MM.1S (cell line): ENCODE data around the gene STRN.
"Not testable (repeated sequence)": the region's sequence is repeated elsewhere in the genome, so short reads cannot be mapped to it uniquely, and the experiment has no call there.

Experiments
- DNase-seq: peaks from one replicate; pipeline ENCODE4 v3.0.0-alpha.2; 2015
- H2AFZ ChIP-seq: fragments of 300-600 bp; sonication (generic); 2 replicates; pipeline ENCODE4 v1.6.0; 2016; ENCODE audit warnings: antibody characterized with exemption, low read length
- H3F3A ChIP-seq: fragments of 300-600 bp; sonication (generic); 2 replicates; pipeline ENCODE4 v1.6.1; 2016; ENCODE audit warnings: mild to moderate bottlenecking, antibody characterized with exemption, low read length, moderate library complexity, mixed read lengths; ENCODE audit not compliant: insufficient read depth
- H3K27ac ChIP-seq: fragments of 300-600 bp; sonication (generic); 2 replicates; pipeline ENCODE4 v1.5.1; 2016; ENCODE audit warnings: mild to moderate bottlenecking, low read length
- H3K27me3 ChIP-seq: fragments of 300-600 bp; sonication (generic); replicated peaks from 2 replicates; pipeline ENCODE4 v1.6.0; 2016; ENCODE audit warnings: low read length; ENCODE audit not compliant: insufficient read depth
- H3K36me3 ChIP-seq: fragments of 300-600 bp; sonication (generic); replicated peaks from 2 replicates; pipeline ENCODE4 v1.6.1; 2016; ENCODE audit warnings: mild to moderate bottlenecking, low read length, mixed read lengths; ENCODE audit not compliant: insufficient read depth
- H3K4me1 ChIP-seq: fragments of 300-600 bp; sonication (generic); 2 replicates; pipeline ENCODE4 v1.6.1; 2016; ENCODE audit warnings: low read length, mixed read lengths
- H3K4me2 ChIP-seq: fragments of 300-600 bp; sonication (generic); 2 replicates; pipeline ENCODE4 v1.6.0; 2016; ENCODE audit warnings: low read depth, low read length
- H3K4me3 ChIP-seq: fragments of 300-600 bp; sonication (generic); 2 replicates; pipeline ENCODE4 v1.5.1; 2016; ENCODE audit warnings: low read length, mixed read lengths
- H3K79me2 ChIP-seq: fragments of 300-600 bp; sonication (generic); 2 replicates; pipeline ENCODE4 v1.6.1; 2016; ENCODE audit warnings: mixed run types, low read length, mixed read lengths
- H3K9ac ChIP-seq: fragments of 300-600 bp; sonication (generic); 2 replicates; pipeline ENCODE4 v1.6.1; 2016; ENCODE audit warnings: low read length, mixed read lengths
- H3K9me2 ChIP-seq: fragments of 300-600 bp; sonication (generic); replicated peaks from 2 replicates; pipeline ENCODE4 v1.6.1; 2016; ENCODE audit warnings: mild to moderate bottlenecking, low read length, mixed read lengths; ENCODE audit not compliant: insufficient read depth
- H3K9me3 ChIP-seq: fragments of 300-600 bp; sonication (generic); replicated peaks from 2 replicates; pipeline ENCODE4 v1.6.1; 2016; ENCODE audit warnings: mild to moderate bottlenecking, low read length, mixed read lengths; ENCODE audit not compliant: insufficient read depth
- H4K20me1 ChIP-seq: fragments of 300-600 bp; sonication (generic); 2 replicates; pipeline ENCODE4 v1.6.1; 2016; ENCODE audit warnings: mild to moderate bottlenecking, low read length, moderate library complexity, mixed read lengths; ENCODE audit not compliant: insufficient read depth
- EZH2 ChIP-seq: fragments of 300-600 bp; sonication (generic); optimal IDR thresholded peaks from 2 replicates; pipeline ENCODE3; 2017; ENCODE audit warnings: low read depth, mild to moderate bottlenecking, antibody characterized with exemption, low read length, mixed read lengths
- EZH2phosphoT487 ChIP-seq: fragments of 300-600 bp; sonication (generic); IDR thresholded peaks from 2 replicates; pipeline ENCODE4 v1.6.1; 2018; ENCODE audit warnings: antibody characterized with exemption, low read length
- TF ChIP-seq, protein P1 (sequence below): fragments of 300-600 bp; sonication (generic); IDR thresholded peaks from 2 replicates; pipeline ENCODE4 v1.5.1; 2016; ENCODE audit warnings: antibody characterized with exemption, low read length, mixed read lengths

Gene STRN

DNA sequence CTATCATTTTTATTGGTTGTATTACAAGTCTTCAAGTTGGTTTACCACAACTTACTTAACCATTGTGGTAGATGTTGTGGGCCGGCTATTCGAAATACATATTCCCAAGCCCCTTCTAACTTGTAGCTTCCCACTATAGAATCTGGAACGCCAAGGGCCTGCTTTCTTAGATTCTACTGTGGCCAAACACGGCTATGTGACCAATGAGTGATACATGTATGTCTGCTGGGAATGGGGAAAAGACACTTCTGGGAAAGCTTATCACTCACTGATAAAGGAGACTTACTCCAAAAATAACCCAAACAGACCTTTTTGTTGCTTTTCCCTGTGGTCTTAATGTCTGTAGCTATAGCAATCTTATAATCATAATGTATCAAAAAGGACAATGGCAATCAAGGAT lies 24.5 kb downstream of the STRN start:
- Histone ChIP-seq H3K27me3 (no peaks in the 10 kb centered on the region), H3K9me2 (no peaks in the 10 kb centered on the region), H2AFZ (no peak overlapping the region), H3K36me3 (no peaks in the 10 kb centered on the region), H3K79me2 (peaks cover 5% of the 10 kb centered on the region; the same call in 1 of the 2 replicates), H3K9me3 (no peaks in the 10 kb centered on the region), H3K4me3 (no peak overlapping the region), H3K27ac (no peak overlapping the region), H3K4me1 (no peaks in the 10 kb centered on the region), H4K20me1 (no peaks in the 10 kb centered on the region), H3K9ac (no peak overlapping the region), H3K4me2 (no peak overlapping the region), H3F3A (no peaks in the 10 kb centered on the region)
- TF ChIP-seq EZH2phosphoT487 (no peak), EZH2 (no peak)
- TF ChIP-seq, protein P1, sequence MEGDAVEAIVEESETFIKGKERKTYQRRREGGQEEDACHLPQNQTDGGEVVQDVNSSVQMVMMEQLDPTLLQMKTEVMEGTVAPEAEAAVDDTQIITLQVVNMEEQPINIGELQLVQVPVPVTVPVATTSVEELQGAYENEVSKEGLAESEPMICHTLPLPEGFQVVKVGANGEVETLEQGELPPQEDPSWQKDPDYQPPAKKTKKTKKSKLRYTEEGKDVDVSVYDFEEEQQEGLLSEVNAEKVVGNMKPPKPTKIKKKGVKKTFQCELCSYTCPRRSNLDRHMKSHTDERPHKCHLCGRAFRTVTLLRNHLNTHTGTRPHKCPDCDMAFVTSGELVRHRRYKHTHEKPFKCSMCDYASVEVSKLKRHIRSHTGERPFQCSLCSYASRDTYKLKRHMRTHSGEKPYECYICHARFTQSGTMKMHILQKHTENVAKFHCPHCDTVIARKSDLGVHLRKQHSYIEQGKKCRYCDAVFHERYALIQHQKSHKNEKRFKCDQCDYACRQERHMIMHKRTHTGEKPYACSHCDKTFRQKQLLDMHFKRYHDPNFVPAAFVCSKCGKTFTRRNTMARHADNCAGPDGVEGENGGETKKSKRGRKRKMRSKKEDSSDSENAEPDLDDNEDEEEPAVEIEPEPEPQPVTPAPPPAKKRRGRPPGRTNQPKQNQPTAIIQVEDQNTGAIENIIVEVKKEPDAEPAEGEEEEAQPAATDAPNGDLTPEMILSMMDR = no peak
- DNase-seq = no peak

GRCh38 chr2:36936526-36936925 lies 29.8 kb downstream of the STRN start:
- not testable (repeated sequence) for H4K20me1 ChIP-seq, H2AFZ ChIP-seq, H3K4me2 ChIP-seq, H3K36me3 ChIP-seq, DNase-seq, H3K9ac ChIP-seq, H3K27ac ChIP-seq, H3K4me3 ChIP-seq, H3F3A ChIP-seq, H3K9me2 ChIP-seq, H3K9me3 ChIP-seq, H3K4me1 ChIP-seq, H3K27me3 ChIP-seq, H3K79me2 ChIP-seq

- H3K9me2 ChIP-seq, H3K27ac ChIP-seq, H3K79me2 ChIP-seq, H3K36me3 ChIP-seq, H3K4me1 ChIP-seq, DNase-seq, H3K27me3 ChIP-seq, H4K20me1 ChIP-seq, H3F3A ChIP-seq, H3K9me3 ChIP-seq, H3K4me3 ChIP-seq, H3K9ac ChIP-seq, H2AFZ ChIP-seq, H3K4me2 ChIP-seq: not testable (repeated sequence)
Observed at GRCh38 chr2:36931688-36932087, 34.6 kb downstream of the STRN start.

DNA sequence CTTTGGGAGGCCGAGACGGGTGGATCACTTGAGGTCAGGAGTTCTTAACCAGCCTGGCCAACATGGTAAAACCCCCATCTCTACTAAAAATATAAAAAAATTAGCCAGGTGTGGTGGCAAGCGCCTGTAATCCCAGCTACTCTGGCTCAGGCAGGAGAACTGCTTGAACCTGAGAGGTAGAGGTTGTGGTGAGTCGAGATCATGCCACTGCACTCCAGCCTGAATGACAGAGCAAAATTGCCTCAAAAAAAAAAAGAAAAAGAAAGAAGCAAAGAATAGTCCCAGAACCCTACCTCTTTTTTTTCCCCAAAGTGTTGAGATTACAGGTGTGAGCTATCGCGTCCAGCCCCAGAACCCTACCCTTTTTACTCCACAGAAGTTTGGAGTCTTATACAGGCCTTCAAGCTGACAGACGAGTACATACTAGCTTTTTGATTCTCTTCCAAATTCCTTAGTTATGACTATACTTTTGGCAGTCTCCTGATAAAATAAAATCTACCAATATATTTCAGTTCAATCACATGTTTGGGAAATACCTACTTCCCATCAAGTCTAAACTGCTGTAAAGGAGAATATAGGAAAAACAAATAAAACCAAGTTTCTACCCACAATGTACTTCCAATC lies 35.4 kb downstream of the STRN start:
- not testable (repeated sequence) for H3K79me2 ChIP-seq, H3K9me3 ChIP-seq, H3K9ac ChIP-seq, H3K9me2 ChIP-seq, H4K20me1 ChIP-seq, DNase-seq, H3K27me3 ChIP-seq, H3F3A ChIP-seq, H3K27ac ChIP-seq, H3K4me3 ChIP-seq, H3K4me1 ChIP-seq, H3K4me2 ChIP-seq, H2AFZ ChIP-seq, H3K36me3 ChIP-seq

DNA sequence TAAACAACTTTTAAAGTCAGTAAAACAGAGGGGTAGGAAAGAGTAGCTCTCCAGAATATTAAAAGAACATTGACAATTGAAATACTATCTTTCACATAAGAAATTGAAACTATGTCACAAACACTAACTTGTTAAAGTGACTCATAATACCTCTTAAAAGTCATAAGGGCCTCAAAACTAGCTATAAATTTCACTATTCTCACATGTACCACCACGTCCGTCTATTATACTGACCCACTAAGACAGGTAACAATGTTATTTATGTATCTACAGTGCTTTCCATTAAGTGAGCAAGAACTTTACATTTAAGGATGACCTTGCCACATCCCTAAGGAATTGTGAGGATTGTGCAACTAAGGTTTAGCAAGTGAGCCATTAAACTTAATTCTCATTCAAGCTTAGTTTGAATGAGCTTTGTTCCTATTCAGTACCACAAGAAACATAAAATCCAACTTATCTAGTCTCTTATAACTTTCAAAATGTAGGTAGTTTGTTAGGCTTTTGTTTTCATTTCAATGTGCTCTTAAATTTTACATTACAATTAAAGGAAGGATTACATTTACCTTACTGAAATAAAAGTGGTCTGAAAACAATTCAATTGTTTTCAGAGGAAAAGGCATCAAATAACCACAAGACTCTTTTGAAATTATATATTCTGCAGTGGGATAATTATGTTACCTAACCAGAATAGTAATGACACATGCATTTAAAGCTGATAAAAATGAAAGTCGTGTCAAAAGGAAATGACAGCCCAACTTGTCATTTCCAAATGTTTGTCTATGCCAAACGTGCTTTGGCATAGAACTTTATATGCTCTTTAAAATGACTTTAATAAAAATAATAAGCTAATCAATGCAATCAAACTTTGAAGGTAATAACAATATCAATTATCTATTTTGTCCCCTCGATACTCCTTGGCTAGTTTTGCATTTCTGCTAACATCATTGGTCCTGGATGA lies 39.9 kb downstream of the STRN start:
- not testable (repeated sequence) for H3K27ac ChIP-seq, H3K9me3 ChIP-seq, H3F3A ChIP-seq, H3K4me2 ChIP-seq, H3K9me2 ChIP-seq, H3K9ac ChIP-seq, H4K20me1 ChIP-seq, H3K27me3 ChIP-seq, H2AFZ ChIP-seq, H3K4me3 ChIP-seq, H3K79me2 ChIP-seq, DNase-seq, H3K36me3 ChIP-seq, H3K4me1 ChIP-seq

DNA sequence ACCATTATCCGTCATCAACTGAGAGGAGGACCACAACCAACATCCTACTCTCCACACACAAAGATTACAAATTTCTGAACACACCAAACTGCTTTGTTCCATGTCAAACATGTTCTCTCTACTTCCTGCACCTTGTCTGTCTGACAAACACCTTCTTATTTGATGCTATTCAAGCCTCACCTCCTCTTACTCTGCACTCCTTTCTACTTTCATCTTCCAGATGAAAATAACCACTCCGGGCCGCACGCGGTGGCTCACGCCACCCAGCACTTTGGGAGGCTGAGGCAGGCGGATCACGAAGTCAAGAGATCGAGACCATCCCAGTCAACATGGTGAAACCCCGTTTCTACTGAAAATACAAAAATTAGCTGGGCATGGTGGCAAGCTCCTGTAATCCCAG lies 43.7 kb downstream of the STRN start:
- not testable (repeated sequence) for H3K27ac ChIP-seq, H3K27me3 ChIP-seq, H3K9me3 ChIP-seq, H3K79me2 ChIP-seq, H3K4me1 ChIP-seq, H2AFZ ChIP-seq, H3K9ac ChIP-seq, H3K36me3 ChIP-seq, H3F3A ChIP-seq, DNase-seq, H3K9me2 ChIP-seq, H3K4me2 ChIP-seq, H3K4me3 ChIP-seq, H4K20me1 ChIP-seq
